ENCODE results near the gene AKNA.

Gene AKNA

DNA sequence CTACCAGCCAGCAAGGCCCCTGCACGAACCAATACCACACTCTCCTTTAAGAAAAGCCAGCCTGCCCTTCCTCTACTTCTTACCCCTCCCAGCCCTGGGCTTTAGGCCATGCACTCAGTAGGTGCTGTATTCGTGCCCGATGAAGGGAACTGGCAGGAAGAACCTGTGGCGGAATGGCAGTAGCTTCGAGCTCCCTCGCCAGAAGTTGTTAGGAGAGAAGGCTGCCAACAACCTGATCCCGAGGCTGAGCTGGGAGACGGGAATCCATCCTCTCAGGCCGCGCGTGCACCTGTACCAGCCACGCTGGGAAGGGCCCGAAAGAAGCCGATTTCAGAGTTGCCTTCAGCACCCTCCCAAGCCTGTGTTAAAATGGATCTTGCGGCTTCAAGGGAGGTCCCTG lies 45.3 kb upstream of the AKNA start:
- TF ChIP-seq POLR2AphosphoS5 (IDR thresholded peaks at IDR 0.05; ENCODE audit: low read depth, low read length): no peak
- no peak for TF ChIP-seq SIN3A (IDR thresholded peaks at IDR 0.05; ENCODE audit: borderline replicate concordance, insufficient read depth, low read length)
- no peak for TF ChIP-seq TAF1 (IDR thresholded peaks at IDR 0.05; ENCODE audit: borderline replicate concordance, insufficient read depth, low read length)
- TF ChIP-seq FOXP2 (optimal IDR thresholded peaks at IDR 0.05; ENCODE audit: borderline replicate concordance, extremely low read depth, extremely low read length, insufficient read depth): no peak
- TF ChIP-seq, protein P1, sequence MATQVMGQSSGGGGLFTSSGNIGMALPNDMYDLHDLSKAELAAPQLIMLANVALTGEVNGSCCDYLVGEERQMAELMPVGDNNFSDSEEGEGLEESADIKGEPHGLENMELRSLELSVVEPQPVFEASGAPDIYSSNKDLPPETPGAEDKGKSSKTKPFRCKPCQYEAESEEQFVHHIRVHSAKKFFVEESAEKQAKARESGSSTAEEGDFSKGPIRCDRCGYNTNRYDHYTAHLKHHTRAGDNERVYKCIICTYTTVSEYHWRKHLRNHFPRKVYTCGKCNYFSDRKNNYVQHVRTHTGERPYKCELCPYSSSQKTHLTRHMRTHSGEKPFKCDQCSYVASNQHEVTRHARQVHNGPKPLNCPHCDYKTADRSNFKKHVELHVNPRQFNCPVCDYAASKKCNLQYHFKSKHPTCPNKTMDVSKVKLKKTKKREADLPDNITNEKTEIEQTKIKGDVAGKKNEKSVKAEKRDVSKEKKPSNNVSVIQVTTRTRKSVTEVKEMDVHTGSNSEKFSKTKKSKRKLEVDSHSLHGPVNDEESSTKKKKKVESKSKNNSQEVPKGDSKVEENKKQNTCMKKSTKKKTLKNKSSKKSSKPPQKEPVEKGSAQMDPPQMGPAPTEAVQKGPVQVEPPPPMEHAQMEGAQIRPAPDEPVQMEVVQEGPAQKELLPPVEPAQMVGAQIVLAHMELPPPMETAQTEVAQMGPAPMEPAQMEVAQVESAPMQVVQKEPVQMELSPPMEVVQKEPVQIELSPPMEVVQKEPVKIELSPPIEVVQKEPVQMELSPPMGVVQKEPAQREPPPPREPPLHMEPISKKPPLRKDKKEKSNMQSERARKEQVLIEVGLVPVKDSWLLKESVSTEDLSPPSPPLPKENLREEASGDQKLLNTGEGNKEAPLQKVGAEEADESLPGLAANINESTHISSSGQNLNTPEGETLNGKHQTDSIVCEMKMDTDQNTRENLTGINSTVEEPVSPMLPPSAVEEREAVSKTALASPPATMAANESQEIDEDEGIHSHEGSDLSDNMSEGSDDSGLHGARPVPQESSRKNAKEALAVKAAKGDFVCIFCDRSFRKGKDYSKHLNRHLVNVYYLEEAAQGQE (IDR thresholded peaks at IDR 0.05; ENCODE audit: insufficient read depth in 1 of 2, low read depth in 2 of 2, low read length in 2 of 2): no peak

DNA sequence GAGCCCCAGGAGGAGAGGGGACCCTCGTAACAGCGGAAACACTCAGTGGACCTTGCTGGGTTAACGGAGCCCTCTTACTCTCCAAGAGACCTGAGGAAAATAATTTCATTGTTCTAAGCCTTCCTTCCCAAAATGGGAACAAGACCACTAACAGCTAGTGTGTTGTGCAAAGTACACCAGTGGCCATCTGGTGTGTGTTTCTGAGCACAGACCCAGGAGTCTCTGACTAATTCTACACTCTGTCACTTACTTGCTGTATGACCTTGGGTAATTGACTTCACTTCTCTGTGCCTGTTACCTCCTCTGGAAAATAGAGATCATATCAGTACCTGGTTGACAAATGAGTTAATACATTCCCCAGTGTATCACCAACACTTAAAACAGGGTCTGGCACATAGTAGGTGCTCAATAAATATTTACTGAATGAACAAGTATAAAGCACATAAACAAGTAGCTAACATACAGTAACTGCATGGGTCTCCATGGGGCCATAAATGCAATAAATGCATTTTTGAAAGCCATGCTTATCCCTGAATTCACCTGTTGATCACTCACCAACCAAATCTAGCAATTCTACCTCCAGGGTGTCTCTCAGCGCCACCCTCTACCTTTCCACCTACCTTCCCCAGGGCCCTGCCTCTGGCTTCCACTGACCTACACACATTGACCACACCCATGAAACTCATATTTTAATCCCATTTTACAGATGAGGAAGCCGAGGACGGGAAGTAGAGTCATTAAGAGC lies 44.7 kb upstream of the AKNA start:
- TF ChIP-seq POLR2AphosphoS5 (IDR thresholded peaks at IDR 0.05; ENCODE audit: low read depth, low read length): no peak
- TF ChIP-seq, protein P1 (IDR thresholded peaks at IDR 0.05; ENCODE audit: insufficient read depth in 1 of 2, low read depth in 2 of 2, low read length in 2 of 2): no peak
- no peak for TF ChIP-seq FOXP2 (optimal IDR thresholded peaks at IDR 0.05; ENCODE audit: borderline replicate concordance, extremely low read depth, extremely low read length, insufficient read depth)
- TF ChIP-seq SIN3A (IDR thresholded peaks at IDR 0.05; ENCODE audit: borderline replicate concordance, insufficient read depth, low read length): no peak
- TF ChIP-seq TAF1 (IDR thresholded peaks at IDR 0.05; ENCODE audit: borderline replicate concordance, insufficient read depth, low read length): no peak

DNA sequence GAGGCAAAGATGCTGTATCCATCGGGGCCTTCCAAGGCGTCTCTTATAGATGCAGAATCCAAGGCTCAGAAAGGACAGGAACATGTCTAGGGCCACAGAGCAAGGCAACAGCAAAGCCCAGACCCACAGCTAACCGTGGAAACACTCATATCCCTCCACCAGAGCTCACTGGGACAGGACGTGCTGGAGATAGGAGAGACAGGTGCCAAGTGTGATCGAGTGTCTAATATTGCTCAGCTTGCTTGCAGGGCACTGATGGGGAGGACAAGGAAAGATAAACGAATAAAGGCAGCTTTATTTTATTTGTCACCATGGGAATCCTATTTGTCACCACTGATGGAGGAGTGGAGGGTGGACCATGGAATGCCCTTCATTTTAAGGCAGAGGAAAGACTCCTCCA lies 44.0 kb upstream of the AKNA start:
- TF ChIP-seq TAF1 (IDR thresholded peaks at IDR 0.05; ENCODE audit: borderline replicate concordance, insufficient read depth, low read length) (no peak), FOXP2 (optimal IDR thresholded peaks at IDR 0.05; ENCODE audit: borderline replicate concordance, extremely low read depth, extremely low read length, insufficient read depth) (no peak), SIN3A (IDR thresholded peaks at IDR 0.05; ENCODE audit: borderline replicate concordance, insufficient read depth, low read length) (no peak), POLR2AphosphoS5 (IDR thresholded peaks at IDR 0.05; ENCODE audit: low read depth, low read length) (no peak)
- TF ChIP-seq, protein P1 (IDR thresholded peaks at IDR 0.05; ENCODE audit: insufficient read depth in 1 of 2, low read depth in 2 of 2, low read length in 2 of 2): no peak

DNA sequence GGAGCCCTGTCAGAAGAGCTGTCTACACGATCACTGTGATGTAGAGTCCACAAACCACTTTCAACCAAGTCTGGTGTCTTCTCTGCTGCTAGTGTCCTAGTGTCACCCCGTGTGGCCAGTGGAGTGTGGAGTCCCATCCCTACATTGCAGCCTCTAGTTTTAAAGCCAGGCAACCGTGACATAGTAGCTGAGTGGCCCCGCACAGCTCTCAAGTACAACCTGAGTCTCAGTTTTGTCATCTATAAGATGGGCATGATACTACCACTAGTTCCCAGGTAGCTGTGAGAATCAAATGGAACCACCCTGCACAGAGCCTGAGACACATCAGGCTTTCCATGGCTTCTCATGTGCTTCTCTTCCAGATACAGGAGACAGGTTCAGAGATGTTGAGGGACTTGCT lies 43.2 kb upstream of the AKNA start:
- no peak for TF ChIP-seq SIN3A (IDR thresholded peaks at IDR 0.05; ENCODE audit: borderline replicate concordance, insufficient read depth, low read length)
- no peak for TF ChIP-seq FOXP2 (optimal IDR thresholded peaks at IDR 0.05; ENCODE audit: borderline replicate concordance, extremely low read depth, extremely low read length, insufficient read depth)
- no peak for TF ChIP-seq POLR2AphosphoS5 (IDR thresholded peaks at IDR 0.05; ENCODE audit: low read depth, low read length)
- TF ChIP-seq, protein P1 (IDR thresholded peaks at IDR 0.05; ENCODE audit: insufficient read depth in 1 of 2, low read depth in 2 of 2, low read length in 2 of 2): no peak
- no peak for TF ChIP-seq TAF1 (IDR thresholded peaks at IDR 0.05; ENCODE audit: borderline replicate concordance, insufficient read depth, low read length)

Measured in PFSK-1 (cell line).